Neural progenitor cell (in vitro differentiated cells): Measurements from ENCODE around the gene SIL1. TPM values are rescaled to one million over a fixed set of nuclear protein-coding genes. Genes with fewer than 3 reads are reported as not detected.

Experiments used
- DNase-seq: peaks from one replicate; pipeline ENCODE4 v3.0.0-alpha.2; 2016; ENCODE audit warnings: low spot score
- H2AFZ ChIP-seq: fragments of 200-600 bp; sonication (generic); replicated peaks from 2 replicates; pipeline ENCODE4 v1.6.1; 2016; ENCODE audit warnings: antibody characterized with exemption
- H3F3A ChIP-seq: fragments of 200-600 bp; sonication (generic); 2 replicates; pipeline ENCODE4 v1.6.1; 2016; ENCODE audit warnings: antibody characterized with exemption, low read depth
- H3K27ac ChIP-seq: fragments of 200-600 bp; sonication (generic); 2 replicates; pipeline ENCODE4 v1.5.1; 2016; ENCODE audit warnings: mild to moderate bottlenecking
- H3K27me3 ChIP-seq: fragments of 200-600 bp; sonication (generic); 2 replicates; pipeline ENCODE4 v1.6.1; 2016; ENCODE audit warnings: mild to moderate bottlenecking, moderate library complexity
- H3K36me3 ChIP-seq: fragments of 200-600 bp; sonication (generic); 2 replicates; pipeline ENCODE4 v1.5.1; 2016
- H3K4me1 ChIP-seq: fragments of 200-600 bp; sonication (generic); 2 replicates; pipeline ENCODE4 v1.6.1; 2016; ENCODE audit warnings: mixed run types
- H3K4me2 ChIP-seq: fragments of 200-600 bp; sonication (generic); 2 replicates; pipeline ENCODE4 v1.6.1; 2016
- H3K4me3 ChIP-seq: fragments of 200-600 bp; sonication (generic); 2 replicates; pipeline ENCODE4 v1.5.1; 2016
- H3K79me2 ChIP-seq: fragments of 200-600 bp; sonication (generic); 2 replicates; pipeline ENCODE4 v1.6.1; 2016; ENCODE audit warnings: low read depth
- H3K9ac ChIP-seq: fragments of 200-600 bp; sonication (generic); 2 replicates; pipeline ENCODE4 v1.6.1; 2016
- H3K9me3 ChIP-seq: fragments of 200-600 bp; sonication (generic); 2 replicates; pipeline ENCODE4 v1.5.1; 2016; ENCODE audit warnings: low read depth
- H4K20me1 ChIP-seq: fragments of 200-600 bp; sonication (generic); 2 replicates; pipeline ENCODE4 v1.6.1; 2016; ENCODE audit warnings: low read depth
- H3K27ac Mint-ChIP-seq: 3 replicates; pipeline ENCODE4 v1.8.0; 2021; ENCODE audit warnings: mixed read lengths
- H3K27me3 Mint-ChIP-seq: 2 replicates; pipeline ENCODE4 v1.8.0; 2022; ENCODE audit warnings: low read depth, mild to moderate bottlenecking, inconsistent platforms, moderate library complexity, mixed read lengths; ENCODE audit not compliant: insufficient read depth
- H3K36me3 Mint-ChIP-seq: 3 replicates; pipeline ENCODE4 v1.8.0; 2021; ENCODE audit warnings: mixed read lengths
- H3K4me1 Mint-ChIP-seq: 3 replicates; pipeline ENCODE4 v1.8.0; 2021; ENCODE audit warnings: mixed read lengths
- H3K4me3 Mint-ChIP-seq: 3 replicates; pipeline ENCODE4 v1.8.0; 2021; ENCODE audit warnings: mild to moderate bottlenecking, moderate library complexity, mixed read lengths
- H3K9me3 Mint-ChIP-seq: 3 replicates; pipeline ENCODE4 v1.8.0; 2020; ENCODE audit warnings: mixed read lengths
- EZH2 ChIP-seq: fragments of 200-600 bp; sonication (generic); IDR thresholded peaks from 2 replicates; pipeline ENCODE4 v1.6.1; 2017; ENCODE audit warnings: antibody characterized with exemption, mild to moderate bottlenecking, moderate library complexity
- EZH2phosphoT487 ChIP-seq: fragments of 200-600 bp; sonication (generic); IDR thresholded peaks from 2 replicates; pipeline ENCODE4 v1.6.1; 2017; ENCODE audit warnings: antibody characterized with exemption
- total RNA-seq: library from RNA; depleted of rRNA; stranded (reverse); fragments of >200 nt; gene quantifications from 2 replicates; pipeline ENCODE4 v1.2.3, GENCODE V29; 2015; ENCODE audit warnings: low replicate concordance
- TF ChIP-seq, protein P1 (sequence below): fragments of 200-600 bp; sonication (generic); IDR thresholded peaks from 2 replicates; pipeline ENCODE4 v1.5.1; 2017; ENCODE audit warnings: antibody characterized with exemption, mild to moderate bottlenecking

The SIL1 gene
- total RNA-seq, 1 donor from 2014 or later, result 5.5 TPM

DNA sequence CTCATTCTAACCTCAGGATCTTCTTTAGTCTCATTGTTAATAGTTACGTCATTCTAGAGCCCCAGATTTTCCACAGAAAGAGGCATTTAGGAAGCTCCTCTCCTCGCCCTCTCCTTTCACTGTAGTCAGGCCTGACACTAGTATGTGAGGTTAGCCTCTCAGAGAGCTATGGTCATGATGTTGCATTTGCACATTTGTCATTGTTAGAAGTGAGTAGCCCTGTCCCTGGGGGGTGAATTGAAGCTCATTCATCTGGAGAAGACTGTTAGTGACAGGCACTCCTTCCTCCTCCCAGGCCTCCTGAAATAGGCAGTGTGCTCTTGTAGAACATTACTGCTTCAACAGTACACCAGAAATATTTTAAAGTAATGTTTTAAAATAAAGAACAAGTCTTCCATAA, 296.5 kb downstream of the SIL1 start:
- Histone ChIP-seq H3K27me3 (no peaks in the 10 kb centered on the region), H3K9me3 (no peaks in the 10 kb centered on the region), H3K36me3 (peaks cover 5% of the 10 kb centered on the region), H3K9ac (no peak overlapping the region), H2AFZ (no peak overlapping the region), H3K79me2 (peaks cover 9% of the 10 kb centered on the region), H3K4me3 (no peak overlapping the region), H3K27ac (no peak overlapping the region), H3K4me1 (peaks cover 5% of the 10 kb centered on the region), H3F3A (no peaks in the 10 kb centered on the region), H4K20me1 (no peaks in the 10 kb centered on the region), H3K4me2 (no peak overlapping the region)
- H3K27me3 Mint-ChIP-seq, result peaks cover 3% of the 10 kb centered on the region
- H3K9me3 Mint-ChIP-seq, result peaks cover 3% of the 10 kb centered on the region
- H3K4me1 Mint-ChIP-seq, result peaks cover 24% of the 10 kb centered on the region
- H3K4me3 Mint-ChIP-seq, result no peak overlapping the region
- peak; percentile 17 for DNase-seq
- H3K36me3 Mint-ChIP-seq, result peaks cover 58% of the 10 kb centered on the region
- TF ChIP-seq, protein P1, sequence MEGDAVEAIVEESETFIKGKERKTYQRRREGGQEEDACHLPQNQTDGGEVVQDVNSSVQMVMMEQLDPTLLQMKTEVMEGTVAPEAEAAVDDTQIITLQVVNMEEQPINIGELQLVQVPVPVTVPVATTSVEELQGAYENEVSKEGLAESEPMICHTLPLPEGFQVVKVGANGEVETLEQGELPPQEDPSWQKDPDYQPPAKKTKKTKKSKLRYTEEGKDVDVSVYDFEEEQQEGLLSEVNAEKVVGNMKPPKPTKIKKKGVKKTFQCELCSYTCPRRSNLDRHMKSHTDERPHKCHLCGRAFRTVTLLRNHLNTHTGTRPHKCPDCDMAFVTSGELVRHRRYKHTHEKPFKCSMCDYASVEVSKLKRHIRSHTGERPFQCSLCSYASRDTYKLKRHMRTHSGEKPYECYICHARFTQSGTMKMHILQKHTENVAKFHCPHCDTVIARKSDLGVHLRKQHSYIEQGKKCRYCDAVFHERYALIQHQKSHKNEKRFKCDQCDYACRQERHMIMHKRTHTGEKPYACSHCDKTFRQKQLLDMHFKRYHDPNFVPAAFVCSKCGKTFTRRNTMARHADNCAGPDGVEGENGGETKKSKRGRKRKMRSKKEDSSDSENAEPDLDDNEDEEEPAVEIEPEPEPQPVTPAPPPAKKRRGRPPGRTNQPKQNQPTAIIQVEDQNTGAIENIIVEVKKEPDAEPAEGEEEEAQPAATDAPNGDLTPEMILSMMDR, result no peak
- no peak for TF ChIP-seq EZH2phosphoT487
- no peak for TF ChIP-seq EZH2
- peak overlapping the region; percentile 82 for H3K27ac Mint-ChIP-seq

DNA sequence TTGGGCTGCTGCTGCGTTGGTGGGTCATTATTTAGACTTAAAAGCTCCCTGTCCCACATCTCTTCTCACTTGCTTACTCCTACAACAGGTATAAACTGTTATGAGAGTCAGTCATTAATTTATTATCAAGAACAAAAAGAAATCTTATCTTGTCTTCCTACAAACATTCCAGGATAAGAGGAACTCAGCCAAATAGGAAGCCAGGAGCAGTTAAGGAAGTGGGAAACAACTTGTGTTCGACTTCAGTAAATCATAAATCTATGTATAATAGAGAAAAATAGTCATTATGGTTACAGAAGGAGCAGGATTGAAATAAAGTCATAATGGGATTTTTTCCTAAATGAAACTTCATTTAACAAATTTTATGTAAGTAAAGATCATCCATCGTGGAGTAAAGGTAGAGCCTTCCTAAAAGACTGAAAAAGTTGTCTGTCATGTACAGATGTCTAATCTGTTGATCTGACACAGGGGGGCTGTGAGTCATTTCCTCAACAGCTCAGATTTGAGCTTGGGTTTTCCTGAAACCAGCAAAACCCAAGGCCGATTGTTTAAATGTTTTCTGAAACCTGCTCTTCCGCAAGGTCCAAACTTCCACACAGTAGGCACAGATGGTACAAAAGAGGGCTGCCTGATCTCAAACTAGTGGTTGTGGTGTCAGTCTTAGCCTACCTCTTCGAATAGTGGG, 297.7 kb downstream of the SIL1 start:
- Mint-ChIP-seq H3K9me3 (peaks cover 3% of the 10 kb centered on the region), H3K4me1 (peaks cover 24% of the 10 kb centered on the region), H3K27ac (no peak overlapping the region), H3K4me3 (no peak overlapping the region), H3K36me3 (peaks cover 50% of the 10 kb centered on the region), H3K27me3 (peaks cover 5% of the 10 kb centered on the region)
- H3K4me1 ChIP-seq, result peaks cover 5% of the 10 kb centered on the region
- no peak overlapping the region for H3K27ac ChIP-seq
- no peaks in the 10 kb centered on the region for H4K20me1 ChIP-seq
- no peaks in the 10 kb centered on the region for H3K9me3 ChIP-seq
- TF ChIP-seq EZH2, result no peak
- no peak for TF ChIP-seq EZH2phosphoT487
- TF ChIP-seq, protein P1, result no peak
- no peak overlapping the region for H3K4me3 ChIP-seq
- no peak overlapping the region for H2AFZ ChIP-seq
- H3K36me3 ChIP-seq, result peaks cover 5% of the 10 kb centered on the region
- H3K27me3 ChIP-seq, result no peaks in the 10 kb centered on the region
- H3K9ac ChIP-seq, result no peak overlapping the region
- no peak overlapping the region for H3K4me2 ChIP-seq
- H3F3A ChIP-seq, result no peaks in the 10 kb centered on the region
- DNase-seq, result no peak
- H3K79me2 ChIP-seq, result peaks cover 9% of the 10 kb centered on the region

DNA sequence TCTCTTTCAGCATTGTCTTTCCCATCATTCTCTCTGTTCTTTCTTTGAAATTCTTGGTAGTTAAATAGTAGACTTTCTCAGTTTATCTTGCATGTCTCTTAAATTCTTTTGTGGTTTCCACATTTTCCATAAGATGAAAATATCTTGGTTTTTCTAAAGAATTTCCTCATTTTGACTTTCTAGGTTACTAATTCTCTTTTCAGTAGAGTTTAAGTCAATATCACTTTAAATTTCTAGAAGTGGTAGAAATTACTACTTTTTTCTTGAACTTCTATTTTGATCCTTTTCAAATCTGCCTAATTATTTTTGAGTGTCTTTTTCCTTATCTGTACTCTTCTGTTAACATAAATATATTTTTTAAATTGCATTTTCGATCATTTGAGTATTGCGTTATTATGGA, 299.4 kb downstream of the SIL1 start:
- H3K9me3 Mint-ChIP-seq, result peaks cover 3% of the 10 kb centered on the region
- Histone ChIP-seq H3K36me3 (no peaks in the 10 kb centered on the region), H2AFZ (no peak overlapping the region), H3K4me2 (no peak overlapping the region), H3K4me3 (no peak overlapping the region), H3F3A (no peaks in the 10 kb centered on the region), H3K4me1 (peaks cover 5% of the 10 kb centered on the region), H3K9me3 (no peaks in the 10 kb centered on the region), H3K9ac (no peak overlapping the region), H4K20me1 (no peaks in the 10 kb centered on the region), H3K79me2 (peaks cover 9% of the 10 kb centered on the region), H3K27me3 (no peaks in the 10 kb centered on the region), H3K27ac (no peak overlapping the region)
- H3K4me1 Mint-ChIP-seq, result peaks cover 24% of the 10 kb centered on the region
- peaks cover 8% of the 10 kb centered on the region for H3K27me3 Mint-ChIP-seq
- no peak overlapping the region for H3K4me3 Mint-ChIP-seq
- no peak overlapping the region for H3K27ac Mint-ChIP-seq
- DNase-seq, result no peak
- TF ChIP-seq, protein P1, result no peak
- TF ChIP-seq EZH2 (no peak), EZH2phosphoT487 (no peak)
- peaks cover 44% of the 10 kb centered on the region for H3K36me3 Mint-ChIP-seq
